H1 (cell line): ENCODE data around the gene TNFRSF6B. TPM values are rescaled to one million over a fixed set of nuclear protein-coding genes. Genes with fewer than 3 reads are reported as not detected.

Experiments used
- BRCA1 ChIP-seq: IDR thresholded peaks from 2 replicates; pipeline ENCODE4 v1.6.1; 2012; ENCODE audit warnings: low read depth, low read length, improper control_type of control experiment
- CBX8 ChIP-seq: fragments of 300-800, 300-1000 bp; sonication (generic); IDR thresholded peaks from 2 replicates; pipeline ENCODE4 v1.7.1; 2016; ENCODE audit warnings: low read depth, low read length, borderline replicate concordance
- CEBPB ChIP-seq: IDR thresholded peaks from 2 replicates; pipeline ENCODE4 v1.6.1; 2012; ENCODE audit warnings: low read depth, low read length
- EGR1 ChIP-seq: IDR thresholded peaks from 2 replicates; pipeline ENCODE4 v1.6.1; 2011; ENCODE audit warnings: low read depth, low read length, borderline replicate concordance
- JUN ChIP-seq: IDR thresholded peaks from 2 replicates; pipeline ENCODE4 v1.6.1; 2011; ENCODE audit warnings: low read depth, mild to moderate bottlenecking, improper control_type of control experiment, low read length
- KDM5A ChIP-seq: fragments of 200-600 bp; IDR thresholded peaks from 2 replicates; pipeline ENCODE4 v1.7.1; 2012; ENCODE audit warnings: mild to moderate bottlenecking, low read length, inconsistent platforms, mixed read lengths
- POLR2AphosphoS5 ChIP-seq: IDR thresholded peaks from 2 replicates; pipeline ENCODE4 v1.6.1; 2011; ENCODE audit warnings: low read depth, low read length
- RFX5 ChIP-seq: IDR thresholded peaks from 2 replicates; pipeline ENCODE4 v1.6.1; 2011; ENCODE audit warnings: low read depth, low read length, improper control_type of control experiment, borderline replicate concordance
- SP4 ChIP-seq: IDR thresholded peaks from 2 replicates; pipeline ENCODE4 v1.6.1; 2012; ENCODE audit warnings: low read length, inconsistent platforms
- SUZ12 ChIP-seq: fragments of 200-600 bp; sonication (generic); IDR thresholded peaks from 2 replicates; pipeline ENCODE4 v1.6.1; 2012; ENCODE audit warnings: mild to moderate bottlenecking, inconsistent platforms, low read length, moderate library complexity, mixed read lengths
- polyA plus RNA-seq, 7 experiments: library from polyadenylated mRNA; depleted of rRNA in 3 of 7; stranded (reverse) in 5 of 7; unstranded in 2 of 7; fragments of >200 nt in 5 of 7; fragments of 200-250 nt in 2 of 7; gene quantifications; 1 replicate in 5 of 7; 2 replicates in 1 of 7; 4 replicates in 1 of 7; pipeline versions ENCODE4 v1.2.1 to v1.2.3, GENCODE V29; 2011 to 2013; ENCODE audit warnings: missing spikeins in 2 of 7, mixed read lengths in 2 of 7
- total RNA-seq: library from RNA; stranded (reverse); fragmentation: NEBNext Ultra II Directional; extraction: Animal tissue kit (Norgen Biotek cat#: 25700); gene quantifications from 2 replicates; pipeline ENCODE4 v1.2.1, GENCODE V29; 2021

The TNFRSF6B gene
- total and polyA plus RNA-seq, 2 of the 8 experiments (the other 6 are each of a cell fraction or from before 2014, with no cell fraction given): 3.1 TPM; not detected in 1

- TF ChIP-seq RFX5 (no peak), JUN (no peak), CBX8 (no peak), SP4 (no peak), SUZ12 (no peak), POLR2AphosphoS5 (0 out of 2 replicates have a peak, but pooled peaks have one; percentile 23), EGR1 (0 out of 2 replicates have a peak, but pooled peaks have one; percentile 21), KDM5A (no peak), CEBPB (no peak), BRCA1 (no peak)
Measured at GRCh38 chr20:63707558-63708300, 11.3 kb downstream of the TNFRSF6B start, which contains the start of the genes ARFRP1 and ZGPAT (continued).
